Stimulated activated naive CD8-positive, alpha-beta T cell treated with anti-CD3 and anti-CD28 coated beads, Interleukin-15, Interleukin-2, amounts not matched to agents 100 ng/mL and 50 ng/mL, for 24 hours (primary cell): ENCODE results near the gene FRG1.
"Not testable (repeated sequence)": the region's sequence is repeated elsewhere in the genome, so short reads cannot be mapped to it uniquely, and the experiment has no call there.

Source experiments
- H3K27ac Mint-ChIP-seq: one replicate; pipeline ENCODE4 v1.8.0; 2021; ENCODE audit warnings: mild to moderate bottlenecking, mixed read lengths
- H3K27me3 Mint-ChIP-seq: one replicate; pipeline ENCODE4 v1.8.0; 2021; ENCODE audit warnings: mixed read lengths
- H3K36me3 Mint-ChIP-seq: one replicate; pipeline ENCODE4 v1.8.0; 2021; ENCODE audit warnings: low read depth, mixed read lengths
- H3K4me1 Mint-ChIP-seq: one replicate; pipeline ENCODE4 v1.8.0; 2021; ENCODE audit warnings: low read depth, mixed read lengths
- H3K4me3 Mint-ChIP-seq: one replicate; pipeline ENCODE4 v1.8.0; 2021; ENCODE audit warnings: mild to moderate bottlenecking, mixed read lengths
- H3K9me3 Mint-ChIP-seq: one replicate; pipeline ENCODE4 v1.8.0; 2021; ENCODE audit warnings: mixed read lengths

The FRG1 gene

DNA sequence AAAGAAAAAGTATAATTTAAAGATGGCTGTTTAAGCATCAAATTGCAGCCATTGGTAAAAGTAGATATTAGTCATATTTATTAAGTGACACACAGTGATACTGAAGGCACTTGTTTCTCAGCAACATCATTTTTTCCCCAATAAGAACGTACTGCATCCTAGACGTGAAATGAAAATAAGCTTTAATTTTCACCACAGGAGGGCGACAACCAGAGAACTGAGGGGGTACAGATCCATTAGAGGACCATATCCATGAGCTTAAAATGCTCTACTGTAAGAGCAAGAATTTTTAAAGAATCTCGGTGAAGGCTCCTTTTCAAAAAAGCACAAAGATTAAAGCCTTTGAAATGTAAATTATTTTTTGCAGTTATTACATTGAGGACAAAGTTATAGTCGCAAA is 33.4 kb downstream of the FRG1 start:
- Mint-ChIP-seq H3K9me3 (no peaks in the 10 kb centered on the region), H3K27me3 (peaks cover 10% of the 10 kb centered on the region), H3K4me1 (no peaks in the 10 kb centered on the region), H3K36me3 (no peaks in the 10 kb centered on the region), H3K4me3 (no peak overlapping the region), H3K27ac (no peak overlapping the region)

DNA sequence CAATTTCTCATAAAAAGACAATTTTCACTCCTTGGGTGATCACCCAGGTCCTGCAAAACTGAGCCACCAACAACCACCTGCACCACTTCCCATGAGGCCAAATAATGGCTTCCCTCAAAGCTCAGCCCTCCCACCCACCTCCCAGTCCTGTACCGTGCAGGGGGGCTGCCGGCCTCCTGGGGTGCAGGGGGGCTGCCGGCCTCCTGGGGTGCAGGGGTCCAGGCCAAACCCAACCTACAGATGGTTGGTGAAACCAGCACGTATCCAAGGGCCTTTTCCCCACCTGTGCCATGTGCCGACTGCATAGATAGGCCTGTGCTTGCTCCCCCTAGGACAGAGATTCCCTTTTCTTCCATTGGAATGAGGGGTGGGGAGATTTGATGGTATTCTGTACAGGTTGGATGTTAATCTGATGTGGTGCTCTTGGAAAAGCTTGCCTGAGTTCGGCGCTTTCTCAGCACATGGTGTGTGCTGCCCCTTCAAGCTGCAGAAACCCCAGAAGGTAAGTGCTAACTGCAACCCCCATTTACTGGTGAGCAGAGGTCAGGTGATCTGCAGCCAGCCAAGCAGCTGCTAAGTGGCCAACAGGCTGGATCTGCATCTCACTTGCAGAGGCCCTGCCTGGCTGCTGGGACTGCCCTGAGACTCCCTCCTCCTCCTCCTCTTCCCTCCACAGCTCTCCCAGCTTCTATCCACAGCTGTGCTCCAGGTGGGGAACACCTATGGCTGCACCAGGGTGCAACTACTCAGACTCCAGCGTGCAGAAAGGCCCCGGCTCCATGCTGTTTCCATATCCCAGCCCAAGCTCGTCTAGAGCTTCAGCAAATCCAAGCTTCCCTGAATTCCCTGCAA is 38.8 kb downstream of the FRG1 start:
- no peak overlapping the region for H3K4me3 Mint-ChIP-seq
- no peaks in the 10 kb centered on the region for H3K4me1 Mint-ChIP-seq
- no peaks in the 10 kb centered on the region for H3K36me3 Mint-ChIP-seq

DNA sequence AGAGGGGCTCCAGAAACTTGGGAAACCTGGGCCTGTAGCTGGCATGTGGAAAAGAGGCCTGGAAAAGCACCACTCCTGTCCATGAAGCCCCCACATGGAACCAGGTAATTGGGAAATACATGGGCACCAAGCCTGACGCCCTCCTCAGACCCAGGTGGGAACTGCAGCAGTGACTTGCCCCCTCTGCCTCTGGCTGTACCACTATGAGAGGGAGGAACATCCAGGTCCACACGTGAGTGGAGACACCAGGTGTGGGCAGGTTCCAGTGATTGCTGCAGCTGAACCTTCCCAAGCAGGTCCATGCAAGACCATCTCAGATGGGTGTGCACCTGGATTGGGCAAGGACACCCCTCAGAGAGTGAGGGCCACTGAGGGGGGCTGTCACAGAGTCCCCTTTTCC is 39.6 kb downstream of the FRG1 start:
- not testable (repeated sequence) for H3K9me3 Mint-ChIP-seq

More for the DNA sequence above, 38.8 kb downstream of the FRG1 start:
- Mint-ChIP-seq H3K27ac (no peak overlapping the region), H3K9me3 (no peaks in the 10 kb centered on the region), H3K27me3 (peaks cover 4% of the 10 kb centered on the region)

DNA sequence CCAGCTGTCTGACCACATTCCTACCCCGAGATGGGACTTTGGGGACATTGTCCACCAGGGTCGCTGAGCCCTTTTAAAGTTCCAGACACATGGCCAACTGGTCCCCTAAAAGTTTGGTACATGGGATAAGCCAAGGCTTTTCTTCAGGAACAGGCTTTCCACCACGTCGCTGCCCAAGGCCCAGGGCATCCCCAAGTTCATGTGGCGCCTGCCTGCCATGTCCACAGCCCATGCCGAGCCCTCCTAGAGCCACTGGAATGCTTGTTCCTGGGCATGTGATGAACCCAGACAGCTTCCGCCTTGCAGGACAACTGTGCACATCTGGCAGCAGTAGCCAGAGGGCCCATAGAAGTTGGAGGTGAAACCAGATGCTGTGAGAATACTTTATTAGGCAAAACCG is 41.3 kb downstream of the FRG1 start:
- no peaks in the 10 kb centered on the region for H3K27me3 Mint-ChIP-seq
- H3K27ac Mint-ChIP-seq, result no peak overlapping the region
- no peaks in the 10 kb centered on the region for H3K36me3 Mint-ChIP-seq
- H3K9me3 Mint-ChIP-seq, result no peaks in the 10 kb centered on the region
- no peak overlapping the region for H3K4me3 Mint-ChIP-seq
- H3K4me1 Mint-ChIP-seq, result no peaks in the 10 kb centered on the region

More for the DNA sequence above, 39.6 kb downstream of the FRG1 start:
- not testable (repeated sequence) for H3K36me3 Mint-ChIP-seq, H3K27me3 Mint-ChIP-seq, H3K4me1 Mint-ChIP-seq, H3K27ac Mint-ChIP-seq, H3K4me3 Mint-ChIP-seq

DNA sequence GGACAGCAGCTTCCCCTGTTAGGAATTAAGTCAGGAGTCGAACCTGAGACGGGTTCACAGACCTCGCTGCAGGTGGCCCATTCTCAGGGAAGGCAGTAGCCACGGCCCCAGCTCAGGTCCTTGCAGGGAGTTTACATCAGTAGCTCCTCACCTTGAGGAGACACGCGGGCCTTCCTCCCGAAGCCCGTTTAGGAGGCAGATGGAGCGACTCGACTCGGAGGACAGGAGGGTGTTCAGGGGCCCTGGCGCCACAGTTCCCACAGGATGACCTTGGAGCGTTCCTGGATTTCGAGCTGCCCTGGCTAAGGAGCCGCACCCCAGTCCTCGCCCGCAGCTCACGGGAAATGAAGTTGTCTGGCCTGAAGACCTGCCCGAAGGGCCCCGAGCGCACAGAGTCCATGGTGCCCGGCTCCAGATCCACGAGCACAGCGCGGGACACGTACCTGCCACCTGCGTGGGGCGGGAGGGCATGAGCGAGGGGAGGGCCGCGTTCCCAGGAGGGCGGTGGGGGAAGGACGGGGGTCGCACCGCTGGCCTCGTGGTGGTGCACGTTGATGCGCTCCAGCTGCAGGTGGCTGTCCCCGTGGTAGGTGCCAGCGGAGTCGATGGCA is 43.3 kb downstream of the FRG1 start:
- H3K36me3 Mint-ChIP-seq, H3K9me3 Mint-ChIP-seq, H3K27me3 Mint-ChIP-seq, H3K4me1 Mint-ChIP-seq, H3K4me3 Mint-ChIP-seq, H3K27ac Mint-ChIP-seq: not testable (repeated sequence)

DNA sequence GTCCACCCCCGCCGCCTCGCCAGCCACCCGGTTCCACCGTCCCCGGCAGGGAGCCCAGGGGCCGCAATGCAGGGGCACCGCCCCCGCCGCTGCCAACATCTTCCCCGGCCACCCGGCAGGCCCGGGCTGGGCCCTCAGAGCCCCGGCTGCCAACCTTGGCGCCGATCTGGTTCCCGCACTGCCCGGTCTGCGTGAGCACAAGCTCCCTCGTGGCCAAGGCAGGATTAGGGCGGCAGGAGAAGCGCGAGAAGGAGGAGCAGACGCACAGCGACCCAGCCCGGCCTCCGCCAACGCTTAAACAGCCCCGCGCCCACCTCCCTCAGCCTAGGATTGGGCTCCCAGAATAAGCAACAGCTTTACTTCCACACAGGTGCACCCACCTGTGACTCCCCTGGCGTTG is 44.0 kb downstream of the FRG1 start:
- H3K9me3 Mint-ChIP-seq, H3K36me3 Mint-ChIP-seq, H3K4me3 Mint-ChIP-seq, H3K4me1 Mint-ChIP-seq, H3K27ac Mint-ChIP-seq, H3K27me3 Mint-ChIP-seq: not testable (repeated sequence)

DNA sequence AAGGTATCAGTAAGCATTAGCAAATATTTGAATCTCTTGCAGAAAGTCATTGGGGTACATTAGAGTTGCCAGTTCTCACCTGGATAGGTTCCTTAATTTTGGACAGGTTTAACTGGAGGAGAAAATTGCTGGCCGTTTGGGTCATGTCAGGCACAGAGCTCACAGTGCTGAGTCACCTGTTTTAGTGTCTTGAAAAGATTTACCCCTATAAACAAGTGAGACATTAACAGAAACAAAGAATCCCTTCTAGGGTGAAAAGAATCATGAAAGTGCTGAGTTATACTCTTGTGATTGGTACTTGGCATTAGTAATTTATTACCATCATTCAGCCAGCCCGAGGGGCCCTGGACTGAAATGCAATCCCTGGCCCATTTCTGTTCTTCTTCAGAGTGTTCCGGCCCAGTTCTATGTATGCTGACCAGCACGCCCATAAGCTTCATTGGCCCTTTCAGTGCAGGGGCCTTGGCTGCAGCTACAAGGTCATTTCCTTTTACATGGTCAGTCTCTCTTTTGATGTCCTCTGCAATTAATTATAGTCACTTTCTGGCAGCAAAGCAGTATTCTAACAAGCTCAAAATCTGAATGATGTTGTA is 45.1 kb downstream of the FRG1 start:
- H3K9me3 Mint-ChIP-seq, H3K4me3 Mint-ChIP-seq, H3K27ac Mint-ChIP-seq, H3K36me3 Mint-ChIP-seq, H3K4me1 Mint-ChIP-seq, H3K27me3 Mint-ChIP-seq: not testable (repeated sequence)

DNA sequence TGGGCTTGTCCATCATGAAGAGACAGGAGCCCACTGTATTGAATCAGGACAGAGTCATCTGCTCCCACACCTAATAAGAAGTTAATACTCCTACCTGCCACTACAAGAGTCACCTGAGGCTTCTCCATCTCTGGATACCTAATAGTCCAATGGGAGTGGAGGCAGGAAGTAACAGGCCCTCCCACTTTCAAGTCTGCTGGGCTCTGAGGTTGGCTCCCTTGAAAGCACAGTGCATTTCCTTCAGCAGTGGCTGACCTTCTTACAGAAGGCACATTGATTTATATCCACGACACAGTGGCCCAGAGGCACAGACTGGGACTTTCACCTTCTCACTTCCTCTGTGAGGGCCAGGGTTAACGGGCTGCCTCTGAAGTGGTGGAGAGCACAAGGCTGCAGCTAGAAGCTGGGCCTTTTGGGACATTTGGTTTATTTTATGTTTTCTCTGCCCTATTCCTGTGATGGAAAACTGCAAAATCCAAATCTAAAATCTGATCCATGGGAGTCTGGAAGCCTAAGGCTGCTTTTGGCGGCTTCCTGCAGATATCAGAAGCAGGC is 48.3 kb downstream of the FRG1 start:
- Mint-ChIP-seq H3K36me3 (no peaks in the 10 kb centered on the region), H3K4me3 (no peak overlapping the region), H3K4me1 (no peaks in the 10 kb centered on the region), H3K9me3 (no peaks in the 10 kb centered on the region), H3K27ac (no peak overlapping the region), H3K27me3 (peaks cover 2% of the 10 kb centered on the region)

DNA sequence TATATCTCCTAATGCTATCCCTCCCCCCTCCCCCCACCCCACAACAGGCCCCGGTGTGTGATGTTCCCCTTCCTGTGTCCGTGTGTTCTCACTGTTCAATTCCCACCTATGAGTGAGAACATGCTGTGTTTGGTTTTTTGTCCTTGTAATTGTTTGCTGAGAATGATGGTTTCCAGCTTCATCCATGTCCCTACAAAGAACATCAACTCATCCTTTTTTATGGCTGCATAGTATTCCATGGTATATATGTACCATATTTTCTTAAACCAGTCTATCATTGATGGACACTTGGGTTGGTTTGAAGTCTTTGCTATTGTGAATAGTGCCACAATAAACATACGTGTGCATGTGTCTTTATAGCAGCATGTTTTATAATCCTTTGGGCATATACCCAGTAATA is 49.3 kb downstream of the FRG1 start:
- not testable (repeated sequence) for H3K27ac Mint-ChIP-seq, H3K36me3 Mint-ChIP-seq, H3K9me3 Mint-ChIP-seq, H3K27me3 Mint-ChIP-seq, H3K4me1 Mint-ChIP-seq, H3K4me3 Mint-ChIP-seq
